Adrenal gland (tissue), 12 donors: Measurements from ENCODE around the gene TBC1D25. TPM values are rescaled to one million over a fixed set of nuclear protein-coding genes. Genes with fewer than 3 reads are reported as not detected.

Experiments used
- DNase-seq, 7 donors: peaks; one replicate each; pipeline ENCODE4 v3.0.0-alpha.2; 2019 to 2020
- H3K27ac ChIP-seq, 5 donors: fragments of 200-600 bp; sonication (generic) in 4 of 5; 1 replicate in 3 of 5; 2 replicates in 2 of 5; pipeline versions ENCODE4 v1.5.1 to v1.8.0; 2016 to 2020; ENCODE audit warnings: mild to moderate bottlenecking in 1 of 5
- H3K27me3 ChIP-seq: fragments of 200-600 bp; 2 replicates; pipeline ENCODE4 v1.8.0; 2021
- H3K36me3 ChIP-seq, 2 donors: fragments of 200-600 bp; replicated peaks in 1 of 2; 1 replicate in 1 of 2; 2 replicates in 1 of 2; pipeline versions ENCODE4 v1.5.1 to v1.8.0; 2018 to 2022
- H3K4me1 ChIP-seq, 2 donors: fragments of 200-600 bp; replicated peaks in 1 of 2; 1 replicate in 1 of 2; 2 replicates in 1 of 2; pipeline versions ENCODE4 v1.5.1 to v1.8.0; 2018 to 2021
- H3K4me3 ChIP-seq, 4 donors: fragments of 200-600 bp; sonication (generic) in 3 of 4; one replicate each; pipeline ENCODE4 v1.5.1; 2016 to 2018
- H3K9me3 ChIP-seq, 3 donors: fragments of 200-600 bp; sonication (generic) in 1 of 3; replicated peaks in 1 of 3; 1 replicate in 2 of 3; 2 replicates in 1 of 3; pipeline versions ENCODE4 v1.5.1 to v1.8.0; 2016 to 2021
- POLR2A ChIP-seq, 2 donors: fragments of 450-650 bp; IDR thresholded peaks; one replicate each; pipeline ENCODE4 v1.6.1; 2017; ENCODE audit warnings: antibody characterized with exemption in 2 of 2, mild to moderate bottlenecking in 2 of 2, moderate library complexity in 1 of 2
- WGBS, 4 donors: extraction: QIAGEN DNeasy Blood & Tissue Kit in 2 of 4; methylation state at CpG; one replicate each; pipeline versions ENCODE4 v1.1.5 to v1.1.7; 2013 to 2017; 5-methylcytosine and 5-hydroxymethylcytosine counted together
- intact Hi-C, 2 donors: fragments of 100-400 bp; cut with DNase I; formaldehyde crosslinking; loops; one replicate each; pipeline versions ENCODE4 v1.14.1 to v1.15.0; 2022 to 2023
- polyA plus RNA-seq, 3 donors: library from polyadenylated mRNA; stranded (reverse); fragments of 200-250 nt in 2 of 3; fragments of 350-450 nt in 1 of 3; fragmentation: Illumina TruSeq in 1 of 3; extraction: RNeasy Lipid Tissue Mini Kit (QIAGEN cat#74804) in 1 of 3; gene quantifications; one replicate each; pipeline ENCODE4 v1.2.3, GENCODE V29; 2013 to 2014
- total RNA-seq, 9 donors: library from RNA; depleted of rRNA in 4 of 9; stranded (reverse); fragments of >200 nt in 4 of 9; fragments of 120-200 nt in 1 of 9; fragmentation: NEBNext Ultra II Directional in 1 of 9; extraction: Animal tissue kit (Norgen Biotek cat#: 25700) in 1 of 9; gene quantifications; one replicate each; pipeline versions ENCODE4 v1.1.0 to v1.2.4, GENCODE V29; 2013 to 2023
- TF ChIP-seq, protein P1 (sequence below), 6 experiments: fragments of 450-650 bp in 4 of 6; fragments of 200-600 bp in 2 of 6; sonication (generic) in 1 of 6; IDR thresholded peaks; 1 replicate in 5 of 6; 2 replicates in 1 of 6; pipeline versions ENCODE4 v1.5.1 to v1.8.0; 2016 to 2021; ENCODE audit warnings: antibody characterized with exemption in 6 of 6, mild to moderate bottlenecking in 2 of 6, moderate library complexity in 1 of 6
- donor health status: healthy with polysubstance abuse.
- donor health status: Bipolar disorder and iron deficiency.
- donor health status: DM: yes; HTN: yes; CAD: no.
- donor health status: DM: no; HTN: no; CAD: no.
- donor health status: DM: no; HTN: no; CAD: no.
- donor health status: DM: yes; HTN: yes; CAD: no.

TBC1D25 gene
- total and polyA plus RNA-seq, 12 donors: 8.9 to 31.0 (median 13.5) TPM

GRCh38 chrX:48512371-48512935 is 27.1 kb upstream of the TBC1D25 start:
- no peak for DNase-seq
- H3K36me3 ChIP-seq: no peaks in the 10 kb centered on the region
- TF ChIP-seq, protein P1, sequence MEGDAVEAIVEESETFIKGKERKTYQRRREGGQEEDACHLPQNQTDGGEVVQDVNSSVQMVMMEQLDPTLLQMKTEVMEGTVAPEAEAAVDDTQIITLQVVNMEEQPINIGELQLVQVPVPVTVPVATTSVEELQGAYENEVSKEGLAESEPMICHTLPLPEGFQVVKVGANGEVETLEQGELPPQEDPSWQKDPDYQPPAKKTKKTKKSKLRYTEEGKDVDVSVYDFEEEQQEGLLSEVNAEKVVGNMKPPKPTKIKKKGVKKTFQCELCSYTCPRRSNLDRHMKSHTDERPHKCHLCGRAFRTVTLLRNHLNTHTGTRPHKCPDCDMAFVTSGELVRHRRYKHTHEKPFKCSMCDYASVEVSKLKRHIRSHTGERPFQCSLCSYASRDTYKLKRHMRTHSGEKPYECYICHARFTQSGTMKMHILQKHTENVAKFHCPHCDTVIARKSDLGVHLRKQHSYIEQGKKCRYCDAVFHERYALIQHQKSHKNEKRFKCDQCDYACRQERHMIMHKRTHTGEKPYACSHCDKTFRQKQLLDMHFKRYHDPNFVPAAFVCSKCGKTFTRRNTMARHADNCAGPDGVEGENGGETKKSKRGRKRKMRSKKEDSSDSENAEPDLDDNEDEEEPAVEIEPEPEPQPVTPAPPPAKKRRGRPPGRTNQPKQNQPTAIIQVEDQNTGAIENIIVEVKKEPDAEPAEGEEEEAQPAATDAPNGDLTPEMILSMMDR (IDR thresholded peaks at IDR 0.05): no peak
- TF ChIP-seq POLR2A (IDR thresholded peaks at IDR 0.05): no peak
- peak overlapping the region in 1 of 5 donors; percentile 72 for H3K27ac ChIP-seq
- no peak overlapping the region for H3K4me3 ChIP-seq
- peaks cover 0 to 6% of the 10 kb centered on the region in 2 donors for H3K4me1 ChIP-seq
- intact Hi-C loops: no loop called here
- no peaks in the 10 kb centered on the region for H3K9me3 ChIP-seq
- 80 to 96% (median 86%) methylated on average over 19 to 20 of the region's 20 CpGs; no CpG with 5 or more reads in 1 of the 4 donors for WGBS, 4 donors
- no peaks in the 10 kb centered on the region for H3K27me3 ChIP-seq

GRCh38 chrX:48513670-48514069 is 25.8 kb upstream of the TBC1D25 start:
- WGBS, 4 donors: 43 to 70% (median 52%) methylated on average over 4 of the region's 4 CpGs
- no peak for TF ChIP-seq POLR2A (IDR thresholded peaks at IDR 0.05)
- TF ChIP-seq, protein P1 (IDR thresholded peaks at IDR 0.05): no peak
- intact Hi-C loops: no loop called here
- Histone ChIP-seq H3K4me3 (no peak overlapping the region), H3K27me3 (no peaks in the 10 kb centered on the region), H3K36me3 (no peaks in the 10 kb centered on the region), H3K4me1 (no peaks in the 10 kb centered on the region), H3K9me3 (no peaks in the 10 kb centered on the region), H3K27ac (peak overlapping the region in 2 of 5 donors; percentile 17 to 72)
- peak in 1 of 7 donors; percentile 19 for DNase-seq

GRCh38 chrX:48514126-48514806 is 25.2 kb upstream of the TBC1D25 start:
- no peaks in the 10 kb centered on the region for H3K27me3 ChIP-seq
- H3K36me3 ChIP-seq: no peaks in the 10 kb centered on the region
- intact Hi-C loops: no loop called here
- H3K4me3 ChIP-seq: no peak overlapping the region
- peak overlapping the region in 2 of 5 donors; percentile 15 to 72 for H3K27ac ChIP-seq
- H3K9me3 ChIP-seq: no peaks in the 10 kb centered on the region
- no peak for TF ChIP-seq POLR2A (IDR thresholded peaks at IDR 0.05)
- TF ChIP-seq, protein P1 (IDR thresholded peaks at IDR 0.05): no peak
- 76 to 88% (median 80%) methylated on average over 6 to 16 of the region's 16 CpGs for WGBS, 4 donors
- H3K4me1 ChIP-seq: no peaks in the 10 kb centered on the region
- no peak for DNase-seq

DNA sequence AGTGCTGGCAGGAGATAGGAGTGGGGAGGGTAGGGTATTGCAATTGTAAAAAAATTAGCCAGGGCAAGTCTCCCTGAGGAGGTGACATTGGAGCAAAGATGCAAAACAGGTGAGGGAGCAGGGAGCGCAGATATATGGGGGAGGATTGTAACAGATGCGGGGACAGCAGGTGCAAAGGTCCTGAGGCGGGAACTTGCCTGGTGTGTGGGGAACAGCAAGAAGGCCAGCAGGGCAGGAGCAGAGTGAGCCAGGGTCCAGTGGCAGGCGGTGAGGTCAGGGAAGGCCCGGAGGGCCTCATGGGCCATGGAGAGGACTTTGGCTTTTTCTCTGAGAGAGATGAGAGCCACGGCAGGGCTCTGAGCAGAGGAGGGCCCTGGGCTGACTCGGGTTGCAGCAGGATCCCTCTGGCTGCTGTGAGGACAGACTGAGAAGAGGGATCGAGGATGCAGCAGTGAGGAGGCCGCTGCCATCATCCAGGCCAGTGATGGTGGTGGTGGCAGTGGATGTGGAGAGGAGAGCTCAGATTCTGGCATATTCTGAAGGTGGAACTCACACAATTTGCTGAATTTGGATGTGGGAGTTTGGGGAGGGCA is 24.6 kb upstream of the TBC1D25 start:
- intact Hi-C loops: no loop called here

More for the DNA sequence above, 24.6 kb upstream of the TBC1D25 start:
- no peaks in the 10 kb centered on the region for H3K36me3 ChIP-seq
- 82 to 98% (median 93%) methylated on average over 8 to 9 of the region's 9 CpGs for WGBS, 4 donors
- no peak overlapping the region for H3K27ac ChIP-seq
- no peaks in the 10 kb centered on the region for H3K27me3 ChIP-seq
- no peaks in the 10 kb centered on the region for H3K9me3 ChIP-seq
- no peak for DNase-seq
- H3K4me3 ChIP-seq: no peak overlapping the region
- no peaks in the 10 kb centered on the region for H3K4me1 ChIP-seq
- TF ChIP-seq, protein P1 (IDR thresholded peaks at IDR 0.05): no peak
- no peak for TF ChIP-seq POLR2A (IDR thresholded peaks at IDR 0.05)
